Omental fat pad (tissue), 4 donors: ENCODE measurements around the gene H6PD. TPM values are rescaled to one million over a fixed set of nuclear protein-coding genes. Genes with fewer than 3 reads are reported as not detected.

Source experiments
- ATAC-seq: fragments of 150-250 bp; one replicate; pipeline ENCODE4 v1.9.1; 2016; ENCODE audit warnings: mild to moderate bottlenecking, moderate library complexity; ENCODE audit not compliant: low FRiP score
- DNase-seq: peaks from one replicate; pipeline ENCODE4 v3.0.0-alpha.2; 2019; ENCODE audit warnings: low spot score
- total RNA-seq, 4 donors: library from RNA; depleted of rRNA; stranded (reverse); fragments of >200 nt; gene quantifications; one replicate each; pipeline ENCODE4 v1.1.0, GENCODE V29; 2016
- TF ChIP-seq, protein P1 (sequence below), 3 donors: fragments of 450-650 bp; IDR thresholded peaks; one replicate each; pipeline ENCODE4 v1.5.1; 2016 to 2017; ENCODE audit warnings: antibody characterized with exemption in 3 of 3, mild to moderate bottlenecking in 3 of 3, moderate library complexity in 2 of 3

H6PD gene
- total RNA-seq, 4 donors from 2014 or later, result 75.5 to 142 (median 82.7) TPM

GRCh38 chr1:9233241-9233941, 1.2 kb upstream of the H6PD start:
- ATAC-seq (peak; percentile 82), DNase-seq (peak; percentile 87)
- TF ChIP-seq, protein P1, sequence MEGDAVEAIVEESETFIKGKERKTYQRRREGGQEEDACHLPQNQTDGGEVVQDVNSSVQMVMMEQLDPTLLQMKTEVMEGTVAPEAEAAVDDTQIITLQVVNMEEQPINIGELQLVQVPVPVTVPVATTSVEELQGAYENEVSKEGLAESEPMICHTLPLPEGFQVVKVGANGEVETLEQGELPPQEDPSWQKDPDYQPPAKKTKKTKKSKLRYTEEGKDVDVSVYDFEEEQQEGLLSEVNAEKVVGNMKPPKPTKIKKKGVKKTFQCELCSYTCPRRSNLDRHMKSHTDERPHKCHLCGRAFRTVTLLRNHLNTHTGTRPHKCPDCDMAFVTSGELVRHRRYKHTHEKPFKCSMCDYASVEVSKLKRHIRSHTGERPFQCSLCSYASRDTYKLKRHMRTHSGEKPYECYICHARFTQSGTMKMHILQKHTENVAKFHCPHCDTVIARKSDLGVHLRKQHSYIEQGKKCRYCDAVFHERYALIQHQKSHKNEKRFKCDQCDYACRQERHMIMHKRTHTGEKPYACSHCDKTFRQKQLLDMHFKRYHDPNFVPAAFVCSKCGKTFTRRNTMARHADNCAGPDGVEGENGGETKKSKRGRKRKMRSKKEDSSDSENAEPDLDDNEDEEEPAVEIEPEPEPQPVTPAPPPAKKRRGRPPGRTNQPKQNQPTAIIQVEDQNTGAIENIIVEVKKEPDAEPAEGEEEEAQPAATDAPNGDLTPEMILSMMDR (IDR thresholded peaks at IDR 0.05), result no peak

DNA sequence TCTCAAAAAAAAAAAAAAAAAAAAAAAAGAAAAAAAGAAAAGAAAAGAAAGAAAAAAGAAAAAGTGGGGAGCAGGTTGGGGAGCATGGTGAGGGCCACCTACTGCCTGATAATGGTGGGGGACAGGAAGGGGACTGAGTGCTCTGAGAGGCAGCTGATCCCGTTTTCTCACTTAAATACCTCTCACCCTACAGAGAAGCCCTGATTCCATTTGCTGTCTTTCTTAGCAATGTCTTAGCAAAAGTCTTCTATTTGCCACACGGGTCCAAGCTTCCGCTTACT, 692 bp upstream of the H6PD start:
- DNase-seq (no peak), ATAC-seq (no peak)
- TF ChIP-seq, protein P1 (IDR thresholded peaks at IDR 0.05), result no peak

DNA sequence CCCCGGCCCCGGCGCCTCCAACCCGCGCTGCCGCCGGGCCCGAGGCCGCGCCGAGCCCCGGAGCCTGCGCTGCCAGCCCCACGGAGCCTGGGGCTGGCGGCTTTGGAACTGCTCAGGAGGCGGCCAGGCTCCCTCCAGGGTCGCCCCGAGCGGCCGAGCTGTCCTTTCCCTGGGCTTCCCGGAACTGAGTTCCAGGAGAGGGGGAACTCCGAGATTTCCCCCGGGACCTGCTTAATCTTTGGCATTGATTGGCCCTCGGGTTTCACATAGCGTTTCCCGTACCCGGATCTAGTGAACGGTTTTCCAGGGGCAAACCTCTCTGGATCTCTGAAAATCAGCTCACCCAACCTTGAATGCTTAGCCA, 504 bp downstream of the H6PD start:
- ATAC-seq (peak; percentile 19), DNase-seq (peak; percentile 53)
- TF ChIP-seq, protein P1 (IDR thresholded peaks at IDR 0.05), result no peak

DNA sequence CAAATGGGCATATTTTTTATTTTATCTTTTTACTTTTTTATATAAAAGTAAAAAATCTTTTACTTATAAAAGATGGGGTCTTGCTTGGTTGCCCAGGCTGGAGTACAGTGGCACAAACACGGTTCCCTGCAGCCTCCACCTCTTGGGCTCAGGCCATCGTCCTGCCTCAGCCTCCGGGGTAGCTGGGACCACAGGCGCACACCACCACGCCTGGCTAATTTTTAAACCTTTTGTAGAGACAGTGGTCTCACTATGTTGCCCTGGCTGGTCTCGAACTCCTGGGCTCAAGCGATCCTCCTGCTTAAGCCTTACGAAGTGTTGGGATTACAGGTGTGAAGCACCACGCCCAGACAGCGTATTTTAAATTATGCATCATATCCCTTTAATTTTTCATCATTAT, 986 bp downstream of the H6PD start:
- no peak for DNase-seq
- TF ChIP-seq, protein P1 (IDR thresholded peaks at IDR 0.05), result no peak
- ATAC-seq, result no peak

- TF ChIP-seq, protein P1 (IDR thresholded peaks at IDR 0.05), result no peak
- DNase-seq, result no peak
- ATAC-seq, result no peak
These were observed 3.6 kb downstream of the H6PD start for GRCh38 chr1:9238134-9238533.

- TF ChIP-seq, protein P1 (IDR thresholded peaks at IDR 0.05), result no peak
- ATAC-seq (no peak), DNase-seq (no peak)
These were observed 4.0 kb downstream of the H6PD start for GRCh38 chr1:9238550-9238949.

- DNase-seq, result no peak
- TF ChIP-seq, protein P1 (IDR thresholded peaks at IDR 0.05), result no peak
- peak; percentile 53 for ATAC-seq
These were observed 5.2 kb downstream of the H6PD start for GRCh38 chr1:9239622-9240401.
